Bronchus fibroblast of lung (primary cell): ENCODE measurements around the gene KMO. TPM values are rescaled to one million over a fixed set of nuclear protein-coding genes. Genes with fewer than 3 reads are reported as not detected.

Source experiments
- total RNA-seq: library from RNA; depleted of rRNA; stranded (reverse); fragments of >200 nt; gene quantifications from 2 replicates; pipeline ENCODE4 v1.2.3, GENCODE V29; 2015

KMO gene
- not detected in 2 replicates for total RNA-seq

DNA sequence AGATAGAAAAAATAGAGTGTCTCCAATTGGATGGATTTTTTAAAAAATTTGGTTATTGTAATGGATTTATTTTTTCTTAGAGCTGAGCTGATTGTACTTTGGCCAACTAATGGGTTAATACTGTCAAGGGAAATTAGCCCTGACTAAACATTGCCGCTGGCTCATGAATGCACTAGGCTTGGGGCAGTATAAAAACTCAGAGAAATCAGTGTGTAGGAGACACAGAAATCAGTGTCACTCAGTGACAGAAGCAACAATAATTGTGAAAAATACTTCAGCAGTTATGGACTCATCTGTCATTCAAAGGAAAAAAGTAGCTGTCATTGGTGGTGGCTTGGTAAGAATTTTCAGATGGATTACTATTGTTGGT is at the start of gene KMO:
Gene KMO, plus strand, starts transcription at position 217 of the 370 bp plus-strand sequence. Its CDS starts 67 bp downstream, at position 284.

DNA sequence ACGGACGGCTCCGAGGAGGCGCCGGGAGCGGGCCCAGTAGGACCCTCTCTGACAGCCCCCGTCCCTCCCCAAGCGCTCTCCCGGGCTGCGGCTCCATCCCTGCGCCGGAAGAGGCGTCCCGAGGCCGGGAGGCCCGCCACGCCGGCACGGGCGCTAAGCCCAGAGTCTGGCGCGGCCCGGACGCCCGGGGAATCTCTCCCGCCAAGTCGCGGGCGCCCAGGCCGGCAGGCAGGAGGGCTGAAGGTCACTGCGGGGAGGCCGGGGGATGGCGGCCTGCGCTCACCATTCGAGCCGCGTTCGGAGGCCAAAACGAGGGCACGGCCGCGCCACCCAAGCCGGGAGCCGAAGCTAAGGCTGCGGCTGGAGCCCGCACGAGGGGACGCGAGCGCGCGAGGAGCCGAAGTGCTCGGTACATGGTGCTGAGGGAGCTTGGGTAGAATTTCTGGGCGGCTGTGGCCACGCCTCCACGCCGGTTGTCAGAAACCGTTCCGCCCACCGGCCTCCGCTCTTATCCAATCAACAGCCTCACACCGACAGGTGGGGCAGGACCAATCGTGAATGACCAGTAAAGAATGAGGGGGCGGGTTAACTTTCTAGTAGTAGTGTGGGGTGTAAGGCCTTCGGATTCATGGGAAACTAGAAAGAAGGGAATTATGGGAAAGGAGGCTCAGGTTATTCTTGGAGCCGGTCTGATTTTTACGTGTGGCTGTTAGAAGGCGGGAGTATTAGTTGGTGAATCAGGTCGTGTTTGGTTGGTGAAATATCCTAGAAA is 12.7 kb upstream of the KMO start, which contains the start of gene FH:
Gene FH, minus strand, starts transcription at position 448 of the 772 bp plus-strand sequence. Its CDS starts 33 bp downstream, at position 415.

DNA sequence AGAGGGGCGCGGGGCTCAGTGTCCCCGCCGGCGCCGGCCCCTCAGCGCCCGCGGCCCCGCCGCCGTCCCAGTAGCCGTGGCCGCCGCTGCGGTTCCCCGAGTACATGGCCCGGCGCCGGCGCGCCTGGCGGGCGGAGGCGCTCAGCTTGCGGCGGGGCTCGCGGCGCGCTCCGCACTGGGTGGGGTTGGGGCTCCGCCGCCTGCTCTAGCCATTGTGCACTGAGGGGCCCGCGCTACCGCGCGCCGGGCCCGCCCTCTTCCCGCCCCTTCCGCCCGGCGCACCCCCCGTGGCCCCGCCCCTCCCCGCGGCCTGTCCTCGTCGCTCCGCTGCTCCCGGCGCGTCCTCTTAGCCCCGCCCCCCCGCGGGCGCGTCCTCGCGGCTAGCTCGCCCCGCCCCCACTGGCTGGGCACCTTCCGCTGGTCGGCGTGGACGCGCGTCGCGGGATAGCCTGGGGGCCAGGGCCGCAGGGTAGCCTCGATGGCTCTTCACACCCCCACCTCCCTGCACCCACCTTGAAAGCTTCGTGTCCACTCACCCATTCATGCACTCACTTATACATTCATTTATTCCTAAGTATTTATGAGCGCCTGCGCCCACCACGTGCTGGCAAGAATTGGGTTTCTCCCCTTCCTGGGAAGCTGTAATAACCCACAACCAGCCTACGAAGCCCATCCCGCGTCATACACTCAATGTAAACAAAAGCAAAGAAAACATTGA is 108.1 kb downstream of the KMO start, which contains the start of the genes CHML and OPN3:
Gene CHML, minus strand, starts transcription at position 221 of the 718 bp plus-strand sequence. CDS start 4,603 bp downstream, outside the sequence.
Gene OPN3, minus strand, starts transcription at position 221 of the 718 bp plus-strand sequence. Its CDS starts 115 bp downstream, at position 106.

Other genes starting within 250 kb of the KMO start
- gene RGS7, start 175.2 kb upstream of the KMO start, total RNA-seq = 0.45 and 0.50 TPM in 2 replicates
- 109 and 128 TPM in 2 replicates for gene FH, start 12.6 kb upstream of the KMO start, total RNA-seq
- 8.4 and 10.1 TPM in 2 replicates for gene CHML, start 108.0 kb downstream of the KMO start, total RNA-seq
- gene OPN3, start 108.0 kb downstream of the KMO start, total RNA-seq = 35.6 and 35.7 TPM in 2 replicates
- gene WDR64, start 119.9 kb downstream of the KMO start, total RNA-seq = not detected in 2 replicates